H9 (cell line): ENCODE results near the gene ZFPM1. TPM values are rescaled to one million over a fixed set of nuclear protein-coding genes. Genes with fewer than 3 reads are reported as not detected.

ENCODE experiments used
- DNase-seq: peaks from one replicate; pipeline ENCODE4 v3.0.0-alpha.2; 2017
- H2AFZ ChIP-seq: one replicate; pipeline ENCODE4 v1.6.1; 2013; ENCODE audit warnings: mild to moderate bottlenecking, low read length, control low read depth, moderate library complexity
- H2AK5ac ChIP-seq: 2 replicates; pipeline ENCODE4 v1.6.1; 2013; ENCODE audit warnings: low read length, control low read depth, mixed read lengths; ENCODE audit not compliant: insufficient read length
- H2BK120ac ChIP-seq: one replicate; pipeline ENCODE4 v1.6.1; 2013; ENCODE audit warnings: low read depth, mild to moderate bottlenecking, low read length, control low read depth, inconsistent platforms; ENCODE audit not compliant: poor library complexity, severe bottlenecking
- H2BK12ac ChIP-seq: 2 replicates; pipeline ENCODE4 v1.6.1; 2013; ENCODE audit warnings: low read length, control low read depth, mixed read lengths, low read depth; ENCODE audit not compliant: insufficient read length
- H2BK15ac ChIP-seq: 2 replicates; pipeline ENCODE4 v1.6.1; 2013; ENCODE audit warnings: low read depth, low read length, control low read depth
- H2BK20ac ChIP-seq: one replicate; pipeline ENCODE4 v1.6.1; 2013; ENCODE audit warnings: low read depth, mild to moderate bottlenecking, low read length, control low read depth, inconsistent platforms; ENCODE audit not compliant: poor library complexity, severe bottlenecking
- H2BK5ac ChIP-seq: 2 replicates; pipeline ENCODE4 v1.6.1; 2013; ENCODE audit warnings: low read length, control low read depth, mixed read lengths; ENCODE audit not compliant: insufficient read length
- H3K14ac ChIP-seq: 2 replicates; pipeline ENCODE4 v1.6.1; 2013; ENCODE audit warnings: low read length, control low read depth; ENCODE audit not compliant: insufficient read depth
- H3K18ac ChIP-seq: 2 replicates; pipeline ENCODE4 v1.6.1; 2013; ENCODE audit warnings: low read depth, mild to moderate bottlenecking, mixed read lengths, low read length, control low read depth; ENCODE audit not compliant: insufficient read length
- H3K23ac ChIP-seq: 2 replicates; pipeline ENCODE4 v1.6.1; 2013; ENCODE audit warnings: low read length, control low read depth, mixed read lengths, low read depth; ENCODE audit not compliant: insufficient read length
- H3K23me2 ChIP-seq: 2 replicates; pipeline ENCODE4 v1.6.1; 2013; ENCODE audit warnings: low read depth, mild to moderate bottlenecking, mixed read lengths, low read length, control low read depth; ENCODE audit not compliant: insufficient read length, poor library complexity, severe bottlenecking
- H3K27ac ChIP-seq: 2 replicates; pipeline ENCODE4 v1.5.1; 2013; ENCODE audit warnings: low read length, control low read depth, mixed read lengths, low read depth; ENCODE audit not compliant: insufficient read length
- H3K27me3 ChIP-seq: 2 replicates; pipeline ENCODE4 v1.6.1; 2013; ENCODE audit warnings: low read length, control low read depth, inconsistent platforms; ENCODE audit not compliant: insufficient read depth
- H3K4ac ChIP-seq: 2 replicates; pipeline ENCODE4 v1.6.1; 2013; ENCODE audit warnings: low read depth, mild to moderate bottlenecking, control low read depth, inconsistent platforms, low read length, moderate library complexity
- H3K4me1 ChIP-seq: 2 replicates; pipeline ENCODE4 v1.6.1; 2013; ENCODE audit warnings: low read length, control low read depth, inconsistent platforms; ENCODE audit not compliant: insufficient read depth
- H3K4me2 ChIP-seq: 2 replicates; pipeline ENCODE4 v1.6.1; 2013; ENCODE audit warnings: low read length, control low read depth, mixed read lengths; ENCODE audit not compliant: insufficient read length, insufficient read depth
- H3K56ac ChIP-seq: 2 replicates; pipeline ENCODE4 v1.6.1; 2013; ENCODE audit warnings: low read depth, mild to moderate bottlenecking, mixed read lengths, low read length, control low read depth; ENCODE audit not compliant: insufficient read length
- H3K79me1 ChIP-seq: 2 replicates; pipeline ENCODE4 v1.6.1; 2013; ENCODE audit warnings: low read depth, mild to moderate bottlenecking, moderate library complexity, low read length, control low read depth, inconsistent platforms; ENCODE audit not compliant: insufficient read depth, poor library complexity, severe bottlenecking
- H3K79me2 ChIP-seq: 2 replicates; pipeline ENCODE4 v1.6.1; 2013; ENCODE audit warnings: low read length, control low read depth, inconsistent platforms; ENCODE audit not compliant: insufficient read depth
- H3K9ac ChIP-seq: 2 replicates; pipeline ENCODE4 v1.6.1; 2013; ENCODE audit warnings: low read length, control low read depth, mixed read lengths; ENCODE audit not compliant: insufficient read length; ENCODE audit errors: extremely low read depth
- H3K9me3 ChIP-seq: one replicate; pipeline ENCODE4 v1.6.1; 2013; ENCODE audit warnings: low read depth, low read length, inconsistent platforms; ENCODE audit not compliant: control insufficient read depth
- H3T11ph ChIP-seq: one replicate; pipeline ENCODE4 v1.6.1; 2013; ENCODE audit warnings: mild to moderate bottlenecking, low read length, control low read depth, inconsistent platforms
- H4K20me1 ChIP-seq: one replicate; pipeline ENCODE4 v1.6.1; 2013; ENCODE audit not compliant: control insufficient read depth, insufficient read length, insufficient read depth
- H4K5ac ChIP-seq: 2 replicates; pipeline ENCODE4 v1.6.1; 2013; ENCODE audit warnings: low read depth, mild to moderate bottlenecking, mixed read lengths, low read length, control low read depth; ENCODE audit not compliant: insufficient read length
- H4K8ac ChIP-seq: replicated peaks from 2 replicates; pipeline ENCODE4 v1.6.1; 2013; ENCODE audit warnings: low read length, control low read depth, mixed read lengths, low read depth; ENCODE audit not compliant: insufficient read length
- H4K91ac ChIP-seq: 2 replicates; pipeline ENCODE4 v1.6.1; 2013; ENCODE audit warnings: low read depth, mild to moderate bottlenecking, moderate library complexity, mixed read lengths, low read length, control low read depth; ENCODE audit not compliant: insufficient read length
- H3K27ac Mint-ChIP-seq, 3 experiments: 2 replicates in 2 of 3; 3 replicates in 1 of 3; pipeline ENCODE4 v1.8.0; 2020 to 2021; ENCODE audit warnings: mixed read lengths in 3 of 3, mild to moderate bottlenecking in 1 of 3, moderate library complexity in 1 of 3
- H3K27me3 Mint-ChIP-seq: 2 replicates; pipeline ENCODE4 v1.8.0; 2021; ENCODE audit warnings: low read depth, mild to moderate bottlenecking, moderate library complexity, mixed read lengths
- H3K36me3 Mint-ChIP-seq, 3 experiments: 2 replicates in 2 of 3; 3 replicates in 1 of 3; pipeline ENCODE4 v1.8.0; 2020 to 2021; ENCODE audit warnings: low read depth in 3 of 3, mixed read lengths in 3 of 3; ENCODE audit not compliant: insufficient read depth in 1 of 3
- H3K4me1 Mint-ChIP-seq, 2 experiments: 2 replicates each; pipeline ENCODE4 v1.8.0; 2020; ENCODE audit warnings: mixed read lengths in 2 of 2
- H3K4me3 Mint-ChIP-seq, 2 experiments: 2 replicates in 1 of 2; 3 replicates in 1 of 2; pipeline ENCODE4 v1.8.0; 2020 to 2021; ENCODE audit warnings: mild to moderate bottlenecking in 2 of 2, mixed read lengths in 2 of 2, moderate library complexity in 1 of 2
- H3K9me3 Mint-ChIP-seq, 2 experiments: 2 replicates in 1 of 2; 3 replicates in 1 of 2; pipeline ENCODE4 v1.8.0; 2020; ENCODE audit warnings: mild to moderate bottlenecking in 2 of 2, mixed read lengths in 2 of 2, moderate library complexity in 1 of 2
- WGBS: extraction: QIAGEN DNeasy Blood & Tissue Kit; methylation state at CpG from one replicate; pipeline ENCODE4 v1.1.7; 2013; ENCODE audit warnings: missing lambda C conversion rate, low lambda C conversion rate, mixed read lengths; ENCODE audit not compliant: insufficient read length; ENCODE audit errors: extremely low coverage; 5-methylcytosine and 5-hydroxymethylcytosine counted together
- total RNA-seq: library from RNA; stranded (reverse); gene quantifications from 2 replicates; pipeline ENCODE4 v1.2.1, GENCODE V29; 2021
- TF ChIP-seq, protein P1 (sequence below): fragments of 200-600 bp; sonication (generic); conservative IDR thresholded peaks from 3 replicates; pipeline ENCODE4 v1.8.0; 2021; ENCODE audit warnings: antibody characterized with exemption, mild to moderate bottlenecking

ZFPM1 gene
- total RNA-seq, 1 experiment from 2014 or later = 3.6 TPM

DNA sequence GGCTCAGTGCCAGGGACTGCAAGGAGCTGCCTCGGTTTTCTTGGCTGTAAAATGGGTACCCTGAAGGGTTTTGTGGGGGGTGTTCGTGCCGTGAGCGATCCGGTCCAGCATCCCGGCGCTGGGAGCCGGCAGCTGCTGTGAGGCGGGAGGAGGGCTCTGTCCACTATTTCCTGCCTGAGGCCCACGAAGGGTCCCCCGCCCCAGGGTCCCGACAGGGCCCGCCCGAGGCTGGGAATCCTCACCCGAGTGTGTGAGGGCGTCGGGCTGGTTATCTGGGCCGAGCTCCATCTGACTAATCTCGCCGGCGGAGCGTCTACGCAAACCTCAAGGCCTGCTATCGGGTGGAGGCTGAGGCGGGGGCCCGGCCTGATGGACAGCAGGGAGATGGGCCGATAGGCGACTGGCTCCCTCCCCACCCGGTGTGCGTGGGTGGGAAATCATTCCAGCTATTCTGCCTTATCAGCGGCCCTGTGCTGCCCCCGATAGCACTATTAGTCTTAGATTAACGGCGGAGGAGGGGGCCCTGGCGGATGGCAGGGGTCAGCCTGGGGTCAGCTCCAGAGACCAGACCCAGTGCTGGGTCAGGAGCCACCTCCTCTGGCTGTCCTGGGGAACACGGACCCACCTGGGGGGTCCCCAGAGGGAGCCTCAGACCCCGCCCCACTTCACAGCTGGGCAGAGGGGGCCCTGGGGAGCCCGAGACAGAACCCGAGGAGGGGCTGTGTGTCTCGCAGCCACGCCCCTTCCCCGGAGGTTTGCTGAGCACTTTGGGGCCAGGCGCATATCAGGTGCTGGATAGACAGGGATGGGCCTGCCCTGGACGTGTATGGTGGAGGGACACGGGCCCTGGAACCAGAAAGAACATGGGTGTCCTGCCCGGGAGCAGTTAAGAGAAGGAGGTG lies 44.7 kb downstream of the ZFPM1 start:
- TF ChIP-seq, protein P1, sequence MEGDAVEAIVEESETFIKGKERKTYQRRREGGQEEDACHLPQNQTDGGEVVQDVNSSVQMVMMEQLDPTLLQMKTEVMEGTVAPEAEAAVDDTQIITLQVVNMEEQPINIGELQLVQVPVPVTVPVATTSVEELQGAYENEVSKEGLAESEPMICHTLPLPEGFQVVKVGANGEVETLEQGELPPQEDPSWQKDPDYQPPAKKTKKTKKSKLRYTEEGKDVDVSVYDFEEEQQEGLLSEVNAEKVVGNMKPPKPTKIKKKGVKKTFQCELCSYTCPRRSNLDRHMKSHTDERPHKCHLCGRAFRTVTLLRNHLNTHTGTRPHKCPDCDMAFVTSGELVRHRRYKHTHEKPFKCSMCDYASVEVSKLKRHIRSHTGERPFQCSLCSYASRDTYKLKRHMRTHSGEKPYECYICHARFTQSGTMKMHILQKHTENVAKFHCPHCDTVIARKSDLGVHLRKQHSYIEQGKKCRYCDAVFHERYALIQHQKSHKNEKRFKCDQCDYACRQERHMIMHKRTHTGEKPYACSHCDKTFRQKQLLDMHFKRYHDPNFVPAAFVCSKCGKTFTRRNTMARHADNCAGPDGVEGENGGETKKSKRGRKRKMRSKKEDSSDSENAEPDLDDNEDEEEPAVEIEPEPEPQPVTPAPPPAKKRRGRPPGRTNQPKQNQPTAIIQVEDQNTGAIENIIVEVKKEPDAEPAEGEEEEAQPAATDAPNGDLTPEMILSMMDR = no peak
- Histone ChIP-seq H3K4me1 (no peaks in the 10 kb centered on the region), H2AK5ac (no peak overlapping the region), H4K5ac (no peak overlapping the region), H3K9ac (no peak overlapping the region), H3K4me2 (no peak overlapping the region), H3K9me3 (no peaks in the 10 kb centered on the region), H3K27me3 (no peaks in the 10 kb centered on the region), H2BK120ac (no peak overlapping the region), H4K20me1 (no peaks in the 10 kb centered on the region), H2BK20ac (no peak overlapping the region), H3K4ac (no peak overlapping the region), H2AFZ (no peak overlapping the region), H2BK5ac (no peak overlapping the region), H4K8ac (no peak overlapping the region), H3K18ac (no peak overlapping the region), H3K14ac (no peak overlapping the region), H3K27ac (no peak overlapping the region), H2BK15ac (no peak overlapping the region), H3K23ac (no peak overlapping the region), H3K79me2 (no peaks in the 10 kb centered on the region), H3T11ph (no peak overlapping the region), H3K79me1 (no peaks in the 10 kb centered on the region), H4K91ac (no peak overlapping the region), H2BK12ac (no peak overlapping the region), H3K23me2 (no peaks in the 10 kb centered on the region), H3K56ac (no peak overlapping the region)
- WGBS = no CpG with 5 or more reads among the region's 46 CpGs
- Mint-ChIP-seq H3K9me3 (no peaks in the 10 kb centered on the region), H3K4me1 (0 out of 4 replicates have a peak, but pooled peaks cover 0 to 2% of the 10 kb centered on the region in 2 experiments), H3K36me3 (no peaks in the 10 kb centered on the region), H3K4me3 (no peak overlapping the region), H3K27me3 (no peaks in the 10 kb centered on the region), H3K27ac (no peak overlapping the region)
- DNase-seq = no peak
